ENCODE results near the gene SH3D21. TPM values are rescaled to one million over a fixed set of nuclear protein-coding genes. Genes with fewer than 3 reads are reported as not detected.
A peak's percentile ranks its signal among the peaks of the same experiment; 100 is the strongest.

SH3D21 gene
- total RNA-seq, 1 experiment from 2014 or later, result 2.6 TPM

GRCh38 chr1:36358514-36359084, 52.4 kb downstream of the SH3D21 start:
- DNase-seq (ENCODE audit: low read depth), result no peak

GRCh38 chr1:36359383-36359782, 53.2 kb downstream of the SH3D21 start:
- no peak for DNase-seq (ENCODE audit: low read depth)

- peak; percentile 24 for DNase-seq (ENCODE audit: low read depth)
Measured at GRCh38 chr1:36359911-36360550, 53.9 kb downstream of the SH3D21 start.

GRCh38 chr1:36365381-36365780, 59.2 kb downstream of the SH3D21 start:
- peak; percentile 85 for DNase-seq (ENCODE audit: low read depth)

GRCh38 chr1:36366091-36366661, 60.0 kb downstream of the SH3D21 start:
- peak; percentile 88 for DNase-seq (ENCODE audit: low read depth)

GRCh38 chr1:36367066-36367465, 60.9 kb downstream of the SH3D21 start:
- no peak for DNase-seq (ENCODE audit: low read depth)

- no peak for DNase-seq (ENCODE audit: low read depth)
Measured at GRCh38 chr1:36367798-36368197, 61.6 kb downstream of the SH3D21 start.

- DNase-seq (ENCODE audit: low read depth), result peak; percentile 66
Measured at GRCh38 chr1:36369061-36369861, 63.1 kb downstream of the SH3D21 start.

Other genes with a start within 250 kb of the SH3D21 start
- not detected in 2 replicates for gene TEKT2, start 222.3 kb upstream of the SH3D21 start, total RNA-seq (2014; rRNA removed)
- 41.2 and 46.9 TPM in 2 replicates for gene ADPRS, start 217.5 kb upstream of the SH3D21 start, total RNA-seq (2014; rRNA removed)
- 0.11 and 0.26 TPM in 2 replicates for gene COL8A2, start 181.1 kb upstream of the SH3D21 start, total RNA-seq (2014; rRNA removed)
- gene TRAPPC3, start 156.9 kb upstream of the SH3D21 start, total RNA-seq (2014; rRNA removed), result 129 and 134 TPM in 2 replicates
- 252 and 271 TPM in 2 replicates for gene MAP7D1, start 150.2 kb upstream of the SH3D21 start, total RNA-seq (2014; rRNA removed)
- 71.0 and 87.7 TPM in 2 replicates for gene THRAP3, start 81.9 kb upstream of the SH3D21 start, total RNA-seq (2014; rRNA removed)
- gene EVA1B, start 17.3 kb downstream of the SH3D21 start, total RNA-seq (2014; rRNA removed), result 72.8 and 88.1 TPM in 2 replicates
- 13.7 and 16.2 TPM in 2 replicates for gene STK40, start 79.6 kb downstream of the SH3D21 start, total RNA-seq (2014; rRNA removed)
- gene LSM10, start 91.5 kb downstream of the SH3D21 start, total RNA-seq (2014; rRNA removed), result 7.3 and 11.6 TPM in 2 replicates
- 4.5 and 7.1 TPM in 2 replicates for gene OSCP1, start 144.1 kb downstream of the SH3D21 start, total RNA-seq (2014; rRNA removed)
- gene MRPS15, start 158.0 kb downstream of the SH3D21 start, total RNA-seq (2014; rRNA removed), result 78.9 and 80.3 TPM in 2 replicates
- gene CSF3R, start 176.5 kb downstream of the SH3D21 start, total RNA-seq (2014; rRNA removed), result not detected in 2 replicates